GM12892 (cell line): ENCODE measurements around the gene ACYP2.

Experiments used
- POLR2A ChIP-seq: IDR thresholded peaks from 2 replicates; pipeline ENCODE4 v1.6.1; 2011; ENCODE audit warnings: low read depth, low read length, control low read depth
- POLR2AphosphoS5 ChIP-seq: IDR thresholded peaks from 2 replicates; pipeline ENCODE4 v1.6.1; 2011; ENCODE audit warnings: low read depth, low read length, control low read depth
- TAF1 ChIP-seq: IDR thresholded peaks from 2 replicates; pipeline ENCODE4 v1.6.1; 2011; ENCODE audit warnings: low read depth, mild to moderate bottlenecking, control low read depth, low read length, borderline replicate concordance

GRCh38 chr2:54100772-54101171, 14.6 kb upstream of the ACYP2 start:
- TF ChIP-seq POLR2AphosphoS5: no peak
- TF ChIP-seq POLR2A: no peak
- TF ChIP-seq TAF1: no peak
